ENCODE data around the gene TSSC4.
A peak's percentile ranks its signal among the peaks of the same experiment; 100 is the strongest.

The TSSC4 gene

GRCh38 chr11:2451336-2451735 is 50.8 kb downstream of the TSSC4 start:
- DNase-seq, result peak; percentile 12

GRCh38 chr11:2451916-2452315 is 51.4 kb downstream of the TSSC4 start:
- peak; percentile 9 for DNase-seq

DNA sequence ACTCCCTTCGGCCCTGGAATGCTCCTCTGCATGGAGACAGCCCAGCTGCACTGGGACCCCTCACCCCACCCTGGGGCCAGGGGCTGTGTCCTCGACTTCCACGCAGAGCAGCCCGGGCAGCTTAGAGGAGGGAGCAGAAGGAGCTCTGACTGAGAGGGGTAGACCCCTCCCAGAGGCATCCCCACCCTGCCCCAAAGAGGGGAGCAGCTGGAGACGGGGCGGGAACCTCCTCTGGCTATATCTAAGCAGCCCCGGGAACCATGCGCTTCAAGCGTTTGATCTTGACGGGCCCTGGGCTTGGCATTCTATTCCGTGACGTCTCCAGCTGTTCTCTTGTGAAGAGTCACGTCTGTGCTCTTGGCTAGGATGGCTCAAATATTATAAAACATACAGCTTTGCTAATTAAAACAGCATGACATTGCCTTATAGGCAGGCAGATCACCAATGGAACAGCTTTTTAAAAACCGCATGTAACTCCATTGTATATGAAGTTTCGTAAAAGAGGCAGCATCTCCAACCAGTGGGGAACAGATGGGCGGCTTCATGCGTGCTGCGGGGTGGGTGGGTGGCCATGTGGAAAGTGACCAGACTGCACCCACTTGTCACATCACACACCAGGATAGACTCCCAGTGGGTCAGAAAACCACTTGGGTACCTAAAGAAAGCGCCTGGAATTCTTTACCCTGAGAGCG is 51.9 kb downstream of the TSSC4 start:
- DNase-seq, result peak; percentile 10

DNA sequence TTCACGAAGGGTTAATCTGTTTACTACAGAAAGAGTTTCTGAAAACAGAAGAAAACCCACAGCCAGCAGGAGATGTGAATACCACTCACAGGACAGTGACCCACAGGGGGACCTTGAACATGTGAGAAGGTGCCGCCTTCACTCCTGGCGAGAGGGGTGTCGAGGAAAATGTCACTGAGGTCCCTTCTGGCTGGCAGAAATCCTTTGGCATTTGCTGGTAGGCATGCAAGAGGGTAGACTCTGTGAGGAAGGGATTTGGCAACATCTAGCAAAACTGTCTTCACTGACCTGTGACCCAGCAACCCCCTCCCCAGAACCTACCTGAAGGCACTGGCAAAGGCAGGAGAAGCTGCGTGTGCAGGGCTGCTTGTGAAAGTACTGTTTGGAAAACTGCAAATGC is 52.9 kb downstream of the TSSC4 start:
- no peak for DNase-seq
